H9 (cell line): Measurements from ENCODE around the gene TOGARAM2. TPM values are rescaled to one million over a fixed set of nuclear protein-coding genes. Genes with fewer than 3 reads are reported as not detected.

Experiments used
- DNase-seq: peaks from one replicate; pipeline ENCODE4 v3.0.0-alpha.2; 2017
- H2AFZ ChIP-seq: one replicate; pipeline ENCODE4 v1.6.1; 2013; ENCODE audit warnings: mild to moderate bottlenecking, low read length, control low read depth, moderate library complexity
- H2AK5ac ChIP-seq: 2 replicates; pipeline ENCODE4 v1.6.1; 2013; ENCODE audit warnings: low read length, control low read depth, mixed read lengths; ENCODE audit not compliant: insufficient read length
- H2BK120ac ChIP-seq: one replicate; pipeline ENCODE4 v1.6.1; 2013; ENCODE audit warnings: low read depth, mild to moderate bottlenecking, low read length, control low read depth, inconsistent platforms; ENCODE audit not compliant: poor library complexity, severe bottlenecking
- H2BK12ac ChIP-seq: 2 replicates; pipeline ENCODE4 v1.6.1; 2013; ENCODE audit warnings: low read length, control low read depth, mixed read lengths, low read depth; ENCODE audit not compliant: insufficient read length
- H2BK15ac ChIP-seq: 2 replicates; pipeline ENCODE4 v1.6.1; 2013; ENCODE audit warnings: low read depth, low read length, control low read depth
- H2BK20ac ChIP-seq: one replicate; pipeline ENCODE4 v1.6.1; 2013; ENCODE audit warnings: low read depth, mild to moderate bottlenecking, low read length, control low read depth, inconsistent platforms; ENCODE audit not compliant: poor library complexity, severe bottlenecking
- H2BK5ac ChIP-seq: 2 replicates; pipeline ENCODE4 v1.6.1; 2013; ENCODE audit warnings: low read length, control low read depth, mixed read lengths; ENCODE audit not compliant: insufficient read length
- H3K14ac ChIP-seq: 2 replicates; pipeline ENCODE4 v1.6.1; 2013; ENCODE audit warnings: low read length, control low read depth; ENCODE audit not compliant: insufficient read depth
- H3K18ac ChIP-seq: 2 replicates; pipeline ENCODE4 v1.6.1; 2013; ENCODE audit warnings: low read depth, mild to moderate bottlenecking, mixed read lengths, low read length, control low read depth; ENCODE audit not compliant: insufficient read length
- H3K23ac ChIP-seq: 2 replicates; pipeline ENCODE4 v1.6.1; 2013; ENCODE audit warnings: low read length, control low read depth, mixed read lengths, low read depth; ENCODE audit not compliant: insufficient read length
- H3K23me2 ChIP-seq: 2 replicates; pipeline ENCODE4 v1.6.1; 2013; ENCODE audit warnings: low read depth, mild to moderate bottlenecking, mixed read lengths, low read length, control low read depth; ENCODE audit not compliant: insufficient read length, poor library complexity, severe bottlenecking
- H3K27ac ChIP-seq: 2 replicates; pipeline ENCODE4 v1.5.1; 2013; ENCODE audit warnings: low read length, control low read depth, mixed read lengths, low read depth; ENCODE audit not compliant: insufficient read length
- H3K27me3 ChIP-seq: 2 replicates; pipeline ENCODE4 v1.6.1; 2013; ENCODE audit warnings: low read length, control low read depth, inconsistent platforms; ENCODE audit not compliant: insufficient read depth
- H3K4ac ChIP-seq: 2 replicates; pipeline ENCODE4 v1.6.1; 2013; ENCODE audit warnings: low read depth, mild to moderate bottlenecking, control low read depth, inconsistent platforms, low read length, moderate library complexity
- H3K4me1 ChIP-seq: 2 replicates; pipeline ENCODE4 v1.6.1; 2013; ENCODE audit warnings: low read length, control low read depth, inconsistent platforms; ENCODE audit not compliant: insufficient read depth
- H3K4me2 ChIP-seq: 2 replicates; pipeline ENCODE4 v1.6.1; 2013; ENCODE audit warnings: low read length, control low read depth, mixed read lengths; ENCODE audit not compliant: insufficient read length, insufficient read depth
- H3K56ac ChIP-seq: 2 replicates; pipeline ENCODE4 v1.6.1; 2013; ENCODE audit warnings: low read depth, mild to moderate bottlenecking, mixed read lengths, low read length, control low read depth; ENCODE audit not compliant: insufficient read length
- H3K79me1 ChIP-seq: 2 replicates; pipeline ENCODE4 v1.6.1; 2013; ENCODE audit warnings: low read depth, mild to moderate bottlenecking, moderate library complexity, low read length, control low read depth, inconsistent platforms; ENCODE audit not compliant: insufficient read depth, poor library complexity, severe bottlenecking
- H3K79me2 ChIP-seq: 2 replicates; pipeline ENCODE4 v1.6.1; 2013; ENCODE audit warnings: low read length, control low read depth, inconsistent platforms; ENCODE audit not compliant: insufficient read depth
- H3K9ac ChIP-seq: 2 replicates; pipeline ENCODE4 v1.6.1; 2013; ENCODE audit warnings: low read length, control low read depth, mixed read lengths; ENCODE audit not compliant: insufficient read length; ENCODE audit errors: extremely low read depth
- H3K9me3 ChIP-seq: one replicate; pipeline ENCODE4 v1.6.1; 2013; ENCODE audit warnings: low read depth, low read length, inconsistent platforms; ENCODE audit not compliant: control insufficient read depth
- H3T11ph ChIP-seq: one replicate; pipeline ENCODE4 v1.6.1; 2013; ENCODE audit warnings: mild to moderate bottlenecking, low read length, control low read depth, inconsistent platforms
- H4K20me1 ChIP-seq: one replicate; pipeline ENCODE4 v1.6.1; 2013; ENCODE audit not compliant: control insufficient read depth, insufficient read length, insufficient read depth
- H4K5ac ChIP-seq: 2 replicates; pipeline ENCODE4 v1.6.1; 2013; ENCODE audit warnings: low read depth, mild to moderate bottlenecking, mixed read lengths, low read length, control low read depth; ENCODE audit not compliant: insufficient read length
- H4K8ac ChIP-seq: replicated peaks from 2 replicates; pipeline ENCODE4 v1.6.1; 2013; ENCODE audit warnings: low read length, control low read depth, mixed read lengths, low read depth; ENCODE audit not compliant: insufficient read length
- H4K91ac ChIP-seq: 2 replicates; pipeline ENCODE4 v1.6.1; 2013; ENCODE audit warnings: low read depth, mild to moderate bottlenecking, moderate library complexity, mixed read lengths, low read length, control low read depth; ENCODE audit not compliant: insufficient read length
- H3K27ac Mint-ChIP-seq, 3 experiments: 2 replicates in 2 of 3; 3 replicates in 1 of 3; pipeline ENCODE4 v1.8.0; 2020 to 2021; ENCODE audit warnings: mixed read lengths in 3 of 3, mild to moderate bottlenecking in 1 of 3, moderate library complexity in 1 of 3
- H3K27me3 Mint-ChIP-seq: 2 replicates; pipeline ENCODE4 v1.8.0; 2021; ENCODE audit warnings: low read depth, mild to moderate bottlenecking, moderate library complexity, mixed read lengths
- H3K36me3 Mint-ChIP-seq, 3 experiments: 2 replicates in 2 of 3; 3 replicates in 1 of 3; pipeline ENCODE4 v1.8.0; 2020 to 2021; ENCODE audit warnings: low read depth in 3 of 3, mixed read lengths in 3 of 3; ENCODE audit not compliant: insufficient read depth in 1 of 3
- H3K4me1 Mint-ChIP-seq, 2 experiments: 2 replicates each; pipeline ENCODE4 v1.8.0; 2020; ENCODE audit warnings: mixed read lengths in 2 of 2
- H3K4me3 Mint-ChIP-seq, 2 experiments: 2 replicates in 1 of 2; 3 replicates in 1 of 2; pipeline ENCODE4 v1.8.0; 2020 to 2021; ENCODE audit warnings: mild to moderate bottlenecking in 2 of 2, mixed read lengths in 2 of 2, moderate library complexity in 1 of 2
- H3K9me3 Mint-ChIP-seq, 2 experiments: 2 replicates in 1 of 2; 3 replicates in 1 of 2; pipeline ENCODE4 v1.8.0; 2020; ENCODE audit warnings: mild to moderate bottlenecking in 2 of 2, mixed read lengths in 2 of 2, moderate library complexity in 1 of 2
- CTCF ChIP-seq: fragments of 200-600 bp; sonication (generic); conservative IDR thresholded peaks from 3 replicates; pipeline ENCODE4 v1.8.0; 2021; ENCODE audit warnings: antibody characterized with exemption, mild to moderate bottlenecking
- WGBS: extraction: QIAGEN DNeasy Blood & Tissue Kit; methylation state at CpG from one replicate; pipeline ENCODE4 v1.1.7; 2013; ENCODE audit warnings: missing lambda C conversion rate, low lambda C conversion rate, mixed read lengths; ENCODE audit not compliant: insufficient read length; ENCODE audit errors: extremely low coverage; 5-methylcytosine and 5-hydroxymethylcytosine counted together
- total RNA-seq: library from RNA; stranded (reverse); gene quantifications from 2 replicates; pipeline ENCODE4 v1.2.1, GENCODE V29; 2021

Gene TOGARAM2
- total RNA-seq, 1 experiment from 2014 or later, result 0.83 TPM

DNA sequence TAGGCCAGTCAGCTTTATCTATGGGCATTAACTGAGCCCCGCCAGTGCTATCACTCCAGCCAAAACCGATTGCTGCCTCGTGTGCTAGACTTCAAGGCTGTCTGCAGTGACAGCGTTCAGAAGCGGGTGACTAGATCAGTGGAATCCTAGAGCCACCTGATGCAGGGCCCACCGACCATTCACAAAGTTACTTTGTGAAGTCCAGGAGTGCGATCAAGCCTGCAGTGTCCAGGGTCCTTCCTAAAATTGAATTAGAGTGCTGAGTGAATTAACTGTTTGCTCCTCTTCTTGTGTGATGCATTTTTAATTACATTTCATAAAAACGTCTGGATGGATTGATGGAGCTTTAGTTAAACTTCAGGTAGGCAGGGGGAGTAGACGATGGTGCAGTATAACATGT, 79.3 kb downstream of the TOGARAM2 start:
- Mint-ChIP-seq H3K4me1 (peaks cover 16 to 21% of the 10 kb centered on the region in 2 experiments), H3K27ac (peak overlapping the region in 1 of 3 experiments; percentile 8; a peak in 1 of 7 replicates), H3K4me3 (no peak overlapping the region), H3K9me3 (no peaks in the 10 kb centered on the region), H3K27me3 (peaks cover 2% of the 10 kb centered on the region), H3K36me3 (no peaks in the 10 kb centered on the region)
- DNase-seq, result no peak
- H3K14ac ChIP-seq, result no peak overlapping the region
- H3K79me1 ChIP-seq, result no peaks in the 10 kb centered on the region
- no peaks in the 10 kb centered on the region for H3K4me1 ChIP-seq
- no peak overlapping the region for H3K9ac ChIP-seq
- no peak overlapping the region for H2AK5ac ChIP-seq
- no CpG with 5 or more reads among the region's 9 CpGs for WGBS
- H3K27me3 ChIP-seq, result no peaks in the 10 kb centered on the region
- no peak overlapping the region for H2BK120ac ChIP-seq
- H3T11ph ChIP-seq, result no peak overlapping the region
- no peak overlapping the region for H3K4ac ChIP-seq
- no peak for TF ChIP-seq CTCF
- H3K27ac ChIP-seq, result no peak overlapping the region
- no peaks in the 10 kb centered on the region for H3K79me2 ChIP-seq
- no peak overlapping the region for H2BK15ac ChIP-seq
- no peak overlapping the region for H3K56ac ChIP-seq
- no peak overlapping the region for H3K23ac ChIP-seq
- no peak overlapping the region for H3K18ac ChIP-seq
- no peaks in the 10 kb centered on the region for H4K20me1 ChIP-seq
- H4K5ac ChIP-seq, result no peak overlapping the region
- H2BK5ac ChIP-seq, result no peak overlapping the region
- no peaks in the 10 kb centered on the region for H3K9me3 ChIP-seq
- no peak overlapping the region for H2BK20ac ChIP-seq
- H3K23me2 ChIP-seq, result no peaks in the 10 kb centered on the region
- no peak overlapping the region for H4K8ac ChIP-seq
- H2AFZ ChIP-seq, result no peak overlapping the region
- H4K91ac ChIP-seq, result no peak overlapping the region
- no peak overlapping the region for H2BK12ac ChIP-seq
- no peak overlapping the region for H3K4me2 ChIP-seq
